Measurements from ENCODE around the gene SUSD3.

DNA sequence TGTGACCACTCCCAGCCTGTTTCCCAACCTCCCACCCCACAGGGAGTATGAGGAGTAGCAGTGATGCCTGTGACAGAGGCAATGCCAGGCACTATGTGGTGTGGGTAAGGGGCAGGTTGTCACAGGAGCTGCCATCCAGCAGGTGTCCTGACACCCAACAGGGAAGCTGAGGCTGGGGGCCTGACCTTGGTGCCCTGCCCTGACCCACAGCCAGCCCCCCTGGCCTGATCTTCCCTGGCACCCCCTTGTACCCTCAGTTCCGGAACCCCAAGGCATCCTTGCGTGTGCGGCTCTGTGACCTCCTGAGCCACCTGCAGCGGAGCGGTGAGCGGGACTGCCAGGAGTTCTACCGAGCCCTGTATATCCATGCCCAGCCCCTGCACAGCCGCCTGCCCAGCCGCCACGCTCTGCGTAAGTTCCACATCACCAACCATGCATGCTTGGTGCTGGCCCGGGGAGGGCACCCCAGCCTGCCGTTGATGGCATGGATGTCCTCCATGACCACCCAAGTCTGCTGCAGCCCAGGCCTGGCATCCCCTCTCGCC, 51.9 kb downstream of the SUSD3 start:
- TF ChIP-seq EZH2 (IDR thresholded peaks at IDR 0.05) (no peak), POLR2AphosphoS5 (IDR thresholded peaks at IDR 0.05; ENCODE audit: borderline replicate concordance, low read depth, low read length) (no peak)
